Loucy (cell line): Measurements from ENCODE around the gene ERP27.

Experiments
- H2AFZ ChIP-seq: fragments of 200-600 bp; sonication (generic); 2 replicates; pipeline ENCODE4 v1.6.0; 2016; ENCODE audit warnings: antibody characterized with exemption, mild to moderate bottlenecking, low read length, moderate library complexity
- H3F3A ChIP-seq: fragments of 200-600 bp; 2 replicates; pipeline ENCODE4 v1.6.0; 2016; ENCODE audit warnings: antibody characterized with exemption, low read depth, mild to moderate bottlenecking
- H3K27me3 ChIP-seq: fragments of 200-600 bp; sonication (generic); 2 replicates; pipeline ENCODE4 v1.6.1; 2014; ENCODE audit warnings: low read length, mild to moderate bottlenecking; ENCODE audit not compliant: insufficient read depth, poor library complexity, severe bottlenecking
- H3K36me3 ChIP-seq: fragments of 200-600 bp; sonication (generic); 2 replicates; pipeline ENCODE4 v1.6.1; 2016; ENCODE audit warnings: low read length; ENCODE audit not compliant: insufficient read depth
- H3K4me1 ChIP-seq: fragments of 200-600 bp; sonication (generic); 2 replicates; pipeline ENCODE4 v1.5.1; 2014; ENCODE audit warnings: low read length, mild to moderate bottlenecking; ENCODE audit not compliant: insufficient read depth, poor library complexity, severe bottlenecking
- H3K4me2 ChIP-seq: fragments of 200-600 bp; sonication (generic); 2 replicates; pipeline ENCODE4 v1.6.0; 2014; ENCODE audit warnings: antibody characterized with exemption, low read length, low read depth, mild to moderate bottlenecking; ENCODE audit not compliant: poor library complexity, severe bottlenecking
- H3K4me3 ChIP-seq: fragments of 200-600 bp; sonication (generic); 2 replicates; pipeline ENCODE4 v1.5.1; 2014; ENCODE audit warnings: low read length, mild to moderate bottlenecking, mixed read lengths; ENCODE audit not compliant: poor library complexity, severe bottlenecking
- H3K79me2 ChIP-seq: fragments of 200-600 bp; sonication (generic); 2 replicates; pipeline ENCODE4 v1.6.1; 2014; ENCODE audit warnings: low read length; ENCODE audit not compliant: insufficient read depth
- H3K9ac ChIP-seq: fragments of 200-600 bp; sonication (generic); 2 replicates; pipeline ENCODE4 v1.6.0; 2014; ENCODE audit warnings: mild to moderate bottlenecking, low read depth, low read length, moderate library complexity; ENCODE audit not compliant: poor library complexity, severe bottlenecking
- H3K9me2 ChIP-seq: fragments of 200-600 bp; sonication (generic); replicated peaks from 2 replicates; pipeline ENCODE4 v1.6.1; 2016; ENCODE audit warnings: low read depth, low read length, mixed read lengths
- H3K9me3 ChIP-seq: fragments of 200-600 bp; sonication (generic); 2 replicates; pipeline ENCODE4 v1.6.1; 2014; ENCODE audit warnings: mild to moderate bottlenecking, antibody characterized with exemption, low read length, low read depth; ENCODE audit not compliant: insufficient read depth
- H4K20me1 ChIP-seq: fragments of 200-600 bp; sonication (generic); 2 replicates; pipeline ENCODE4 v1.6.0; 2014; ENCODE audit warnings: antibody characterized with exemption, low read length, mild to moderate bottlenecking; ENCODE audit not compliant: insufficient read depth, poor library complexity, severe bottlenecking
- EZH2phosphoT487 ChIP-seq: fragments of 200-600 bp; IDR thresholded peaks from 2 replicates; pipeline ENCODE4 v1.6.1; 2018; ENCODE audit warnings: antibody characterized with exemption, mild to moderate bottlenecking, moderate library complexity, borderline replicate concordance
- TF ChIP-seq, protein P1 (sequence below): fragments of 200-600 bp; sonication (generic); conservative IDR thresholded peaks from 2 replicates; pipeline ENCODE4 v1.5.1; 2014; ENCODE audit warnings: mild to moderate bottlenecking, antibody characterized with exemption, low read length

Gene ERP27

DNA sequence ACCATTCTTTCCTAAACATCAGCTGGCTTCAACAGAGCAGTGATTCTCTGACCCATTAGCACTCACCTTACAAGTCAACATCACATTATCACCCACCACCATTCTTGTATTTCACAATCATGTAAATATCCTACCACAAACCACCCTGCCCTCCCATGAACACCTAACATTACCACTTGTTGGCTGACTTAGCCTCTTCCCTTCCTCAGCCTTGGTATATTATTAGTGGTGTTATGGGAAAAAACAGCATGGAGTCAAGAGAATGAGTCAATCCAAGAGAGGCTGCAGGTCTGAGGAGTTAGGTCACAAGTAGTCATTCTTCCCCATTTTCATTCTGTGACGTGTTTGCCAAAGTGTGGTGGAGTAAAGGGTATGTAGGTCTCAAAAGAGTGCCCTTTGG lies 30.4 kb downstream of the ERP27 start:
- Histone ChIP-seq H3F3A (no peaks in the 10 kb centered on the region), H4K20me1 (no peaks in the 10 kb centered on the region), H2AFZ (no peak overlapping the region), H3K36me3 (no peaks in the 10 kb centered on the region), H3K9me2 (no peaks in the 10 kb centered on the region), H3K4me2 (no peak overlapping the region), H3K79me2 (no peaks in the 10 kb centered on the region), H3K27me3 (no peaks in the 10 kb centered on the region), H3K9ac (no peak overlapping the region), H3K9me3 (no peaks in the 10 kb centered on the region), H3K4me3 (no peak overlapping the region), H3K4me1 (peaks cover 27% of the 10 kb centered on the region)
- TF ChIP-seq EZH2phosphoT487 = no peak
- TF ChIP-seq, protein P1, sequence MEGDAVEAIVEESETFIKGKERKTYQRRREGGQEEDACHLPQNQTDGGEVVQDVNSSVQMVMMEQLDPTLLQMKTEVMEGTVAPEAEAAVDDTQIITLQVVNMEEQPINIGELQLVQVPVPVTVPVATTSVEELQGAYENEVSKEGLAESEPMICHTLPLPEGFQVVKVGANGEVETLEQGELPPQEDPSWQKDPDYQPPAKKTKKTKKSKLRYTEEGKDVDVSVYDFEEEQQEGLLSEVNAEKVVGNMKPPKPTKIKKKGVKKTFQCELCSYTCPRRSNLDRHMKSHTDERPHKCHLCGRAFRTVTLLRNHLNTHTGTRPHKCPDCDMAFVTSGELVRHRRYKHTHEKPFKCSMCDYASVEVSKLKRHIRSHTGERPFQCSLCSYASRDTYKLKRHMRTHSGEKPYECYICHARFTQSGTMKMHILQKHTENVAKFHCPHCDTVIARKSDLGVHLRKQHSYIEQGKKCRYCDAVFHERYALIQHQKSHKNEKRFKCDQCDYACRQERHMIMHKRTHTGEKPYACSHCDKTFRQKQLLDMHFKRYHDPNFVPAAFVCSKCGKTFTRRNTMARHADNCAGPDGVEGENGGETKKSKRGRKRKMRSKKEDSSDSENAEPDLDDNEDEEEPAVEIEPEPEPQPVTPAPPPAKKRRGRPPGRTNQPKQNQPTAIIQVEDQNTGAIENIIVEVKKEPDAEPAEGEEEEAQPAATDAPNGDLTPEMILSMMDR = no peak

DNA sequence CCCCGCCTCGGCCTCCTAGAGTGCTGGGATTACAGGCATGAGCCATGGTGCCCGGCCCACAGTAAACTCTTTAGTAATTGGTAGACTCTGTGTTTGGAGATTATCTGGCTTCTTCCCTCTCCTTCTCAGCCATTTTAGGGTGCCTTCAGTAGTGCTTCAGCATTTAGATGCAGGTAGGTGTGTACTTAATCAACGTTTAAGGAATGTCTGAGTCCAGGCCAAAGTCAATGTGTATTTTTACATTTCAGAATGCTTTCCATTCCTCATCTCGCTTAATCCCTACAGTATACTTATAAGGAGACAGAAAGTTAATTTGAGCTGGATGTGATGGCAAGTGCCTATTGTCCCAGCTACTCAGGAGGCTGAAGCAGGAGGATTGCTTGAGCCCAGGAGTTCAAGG lies 32.2 kb downstream of the ERP27 start:
- H3K4me3 ChIP-seq = no peak overlapping the region
- H3F3A ChIP-seq = no peaks in the 10 kb centered on the region
- H3K4me1 ChIP-seq = peaks cover 43% of the 10 kb centered on the region
- H3K4me2 ChIP-seq = no peak overlapping the region
- H2AFZ ChIP-seq = no peak overlapping the region
- no peaks in the 10 kb centered on the region for H4K20me1 ChIP-seq
- H3K9me3 ChIP-seq = no peaks in the 10 kb centered on the region
- H3K27me3 ChIP-seq = no peaks in the 10 kb centered on the region
- no peaks in the 10 kb centered on the region for H3K9me2 ChIP-seq
- no peaks in the 10 kb centered on the region for H3K79me2 ChIP-seq
- no peak overlapping the region for H3K9ac ChIP-seq
- no peak for TF ChIP-seq EZH2phosphoT487
- TF ChIP-seq, protein P1 = no peak
- H3K36me3 ChIP-seq = no peaks in the 10 kb centered on the region

DNA sequence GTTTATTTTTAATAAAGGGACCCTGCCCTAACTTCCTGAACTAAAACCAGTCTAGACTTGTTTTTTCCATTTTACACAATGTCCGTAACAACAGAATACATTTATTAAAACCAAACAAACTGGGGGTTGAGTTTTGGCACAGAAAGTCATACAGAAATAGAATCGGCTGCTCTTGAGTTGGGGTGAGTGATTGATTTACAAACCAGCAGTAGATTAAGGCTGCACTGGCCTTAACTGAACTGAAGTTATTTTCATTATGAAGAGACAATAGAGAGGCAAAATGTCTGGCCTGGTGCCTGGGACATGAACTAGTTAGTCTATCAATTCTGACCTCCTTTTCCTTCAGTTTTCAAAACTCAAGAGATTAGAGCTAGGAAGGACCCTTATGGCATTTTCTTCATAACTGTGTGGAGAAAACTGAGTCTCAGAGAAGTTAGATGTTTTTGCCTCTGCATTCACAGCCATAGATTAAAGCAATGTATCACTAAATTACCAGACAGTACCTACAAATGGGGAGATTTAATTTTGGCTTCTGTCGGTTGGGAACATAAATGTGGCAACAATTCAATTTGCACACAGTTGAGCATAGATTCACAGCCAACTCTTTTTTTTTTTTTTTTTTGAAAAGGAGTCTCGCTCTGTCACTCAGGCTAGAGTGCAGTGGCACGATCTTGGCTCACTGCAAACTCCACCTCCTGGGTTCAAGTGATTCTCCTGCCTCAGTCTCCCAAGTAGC lies 32.9 kb downstream of the ERP27 start:
- no peak overlapping the region for H3K9ac ChIP-seq
- no peaks in the 10 kb centered on the region for H4K20me1 ChIP-seq
- H3K36me3 ChIP-seq = no peaks in the 10 kb centered on the region
- H3K4me2 ChIP-seq = no peak overlapping the region
- TF ChIP-seq, protein P1 = no peak
- TF ChIP-seq EZH2phosphoT487 = no peak
- H3K27me3 ChIP-seq = no peaks in the 10 kb centered on the region
- H2AFZ ChIP-seq = no peak overlapping the region
- H3K79me2 ChIP-seq = no peaks in the 10 kb centered on the region
- no peaks in the 10 kb centered on the region for H3K9me2 ChIP-seq
- H3K4me3 ChIP-seq = no peak overlapping the region
- H3F3A ChIP-seq = no peaks in the 10 kb centered on the region
- H3K4me1 ChIP-seq = peaks cover 47% of the 10 kb centered on the region
- H3K9me3 ChIP-seq = no peaks in the 10 kb centered on the region
